Natural killer cell (primary cell): ENCODE measurements around the gene RPL37A. TPM values are rescaled to one million over a fixed set of nuclear protein-coding genes. Genes with fewer than 3 reads are reported as not detected.

Experiments
- ATAC-seq, 3 donors: fragments of 150-1000 bp in 2 of 3; fragments of 200-7000 bp in 1 of 3; cut with Tn5 transposase; 1 replicate in 1 of 3; 2 replicates in 2 of 3; pipeline ENCODE4 v1.10.0; 2021; ENCODE audit warnings: mild to moderate bottlenecking in 2 of 3, moderate library complexity in 2 of 3
- DNase-seq, 2 donors: peaks; one replicate each; pipeline versions ENCODE4 v3.0.0 to v3.0.0-alpha.2; 2013 to 2021; ENCODE audit warnings: mixed read lengths in 1 of 2
- H3K27ac ChIP-seq: one replicate; pipeline ENCODE4 v1.5.1; 2013; ENCODE audit warnings: mild to moderate bottlenecking, low read length
- H3K27me3 ChIP-seq: one replicate; pipeline ENCODE4 v1.6.1; 2013; ENCODE audit warnings: low read length; ENCODE audit not compliant: control insufficient read depth, insufficient read depth
- H3K36me3 ChIP-seq: one replicate; pipeline ENCODE4 v1.6.1; 2013; ENCODE audit warnings: low read length; ENCODE audit not compliant: control insufficient read depth, insufficient read depth
- H3K4me1 ChIP-seq: one replicate; pipeline ENCODE4 v1.6.1; 2013; ENCODE audit warnings: low read length; ENCODE audit not compliant: control insufficient read depth, insufficient read depth
- H3K4me3 ChIP-seq: one replicate; pipeline ENCODE4 v1.5.1; 2013; ENCODE audit warnings: low read length
- H3K9me3 ChIP-seq: one replicate; pipeline ENCODE4 v1.6.1; 2013; ENCODE audit warnings: low read length; ENCODE audit not compliant: control insufficient read depth, insufficient read depth
- H3K27ac Mint-ChIP-seq, 2 donors: one replicate each; pipeline ENCODE4 v1.8.0; 2022; ENCODE audit warnings: mild to moderate bottlenecking in 2 of 2, mixed read lengths in 2 of 2, moderate library complexity in 1 of 2
- H3K27me3 Mint-ChIP-seq, 2 donors: one replicate each; pipeline ENCODE4 v1.8.0; 2022; ENCODE audit warnings: low read depth in 2 of 2, mixed read lengths in 2 of 2
- H3K36me3 Mint-ChIP-seq: one replicate; pipeline ENCODE4 v1.8.0; 2022; ENCODE audit warnings: mixed read lengths
- H3K4me1 Mint-ChIP-seq, 2 donors: one replicate each; pipeline ENCODE4 v1.8.0; 2022; ENCODE audit warnings: mixed read lengths in 2 of 2
- H3K4me3 Mint-ChIP-seq: one replicate; pipeline ENCODE4 v1.8.0; 2022; ENCODE audit warnings: mild to moderate bottlenecking, moderate library complexity, mixed read lengths
- H3K9me3 Mint-ChIP-seq, 2 donors: one replicate each; pipeline ENCODE4 v1.8.0; 2022; ENCODE audit warnings: mixed read lengths in 2 of 2
- WGBS: methylation state at CpG from one replicate; pipeline ENCODE4 v1.1.7; 2013; ENCODE audit warnings: missing lambda C conversion rate; ENCODE audit not compliant: insufficient coverage; 5-methylcytosine and 5-hydroxymethylcytosine counted together
- intact Hi-C: fragments of 100-400 bp; cut with micrococcal nuclease; formaldehyde crosslinking; loops from one replicate; pipeline ENCODE4 v1.14.2; 2022
- total RNA-seq, 4 donors: library from RNA; stranded (reverse); fragments of 120-200 nt in 1 of 4; gene quantifications; one replicate each; pipeline versions ENCODE4 v1.2.3 to v1.2.4, GENCODE V29; 2013 to 2022
- TF ChIP-seq, protein P1 (sequence below): fragments of 200-600 bp; IDR thresholded peaks from one replicate; pipeline ENCODE4 v1.8.0; 2022; ENCODE audit warnings: antibody characterized with exemption

Gene RPL37A
- total RNA-seq, 3 donors from 2014 or later (not counting 1 experiment from before 2014, with no cell fraction given): 1,429 to 1,793 (median 1,744) TPM

DNA sequence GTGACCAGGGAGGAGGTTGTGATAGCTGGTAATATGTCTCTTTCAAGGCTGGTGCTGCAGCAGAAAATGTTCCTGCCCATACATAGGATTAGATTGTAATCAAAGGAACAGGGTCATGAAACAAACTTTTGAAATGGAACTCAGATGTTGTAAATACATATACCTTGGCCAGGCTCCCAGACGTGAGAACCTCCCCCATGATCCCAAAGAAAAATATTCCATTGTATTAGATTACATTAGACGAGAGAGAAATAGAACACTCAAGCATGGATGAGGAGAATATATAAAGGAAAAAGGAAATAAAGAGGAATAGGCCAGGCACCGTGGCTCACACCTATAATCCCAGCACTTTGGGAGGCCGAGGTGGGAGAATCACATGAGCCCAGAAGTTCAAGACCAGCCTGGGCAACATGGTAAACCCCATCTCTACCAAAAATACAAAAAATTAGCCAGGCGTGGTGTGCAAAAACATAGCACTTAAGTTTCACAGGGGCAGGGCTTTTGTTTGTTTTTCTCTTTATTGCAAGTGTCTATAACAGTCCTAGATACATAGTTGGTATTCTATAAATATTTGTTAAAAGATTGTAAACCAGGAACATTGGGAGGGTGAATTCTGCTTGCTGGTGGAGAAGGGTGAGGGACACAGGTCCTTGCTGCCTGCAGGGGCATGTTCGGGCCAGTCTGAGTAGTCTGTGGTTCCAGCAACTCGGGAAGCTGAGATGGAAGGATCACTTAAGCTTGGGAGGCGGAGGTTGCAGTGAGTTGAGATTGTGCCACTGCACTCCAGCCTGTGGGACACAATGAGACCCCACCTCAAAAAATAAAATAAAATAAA, 52.8 kb downstream of the RPL37A start:
- H3K36me3 ChIP-seq: no peaks in the 10 kb centered on the region
- H3K4me1 ChIP-seq: peaks cover 36% of the 10 kb centered on the region
- H3K4me3 ChIP-seq: no peak overlapping the region
- H3K4me3 Mint-ChIP-seq: peak overlapping the region; percentile 28
- peak overlapping the region in 1 of 2 donors; percentile 45 for H3K27ac Mint-ChIP-seq
- intact Hi-C loops: no loop called here
- WGBS: 73% methylated on average over 7 of the region's 8 CpGs
- TF ChIP-seq, protein P1, sequence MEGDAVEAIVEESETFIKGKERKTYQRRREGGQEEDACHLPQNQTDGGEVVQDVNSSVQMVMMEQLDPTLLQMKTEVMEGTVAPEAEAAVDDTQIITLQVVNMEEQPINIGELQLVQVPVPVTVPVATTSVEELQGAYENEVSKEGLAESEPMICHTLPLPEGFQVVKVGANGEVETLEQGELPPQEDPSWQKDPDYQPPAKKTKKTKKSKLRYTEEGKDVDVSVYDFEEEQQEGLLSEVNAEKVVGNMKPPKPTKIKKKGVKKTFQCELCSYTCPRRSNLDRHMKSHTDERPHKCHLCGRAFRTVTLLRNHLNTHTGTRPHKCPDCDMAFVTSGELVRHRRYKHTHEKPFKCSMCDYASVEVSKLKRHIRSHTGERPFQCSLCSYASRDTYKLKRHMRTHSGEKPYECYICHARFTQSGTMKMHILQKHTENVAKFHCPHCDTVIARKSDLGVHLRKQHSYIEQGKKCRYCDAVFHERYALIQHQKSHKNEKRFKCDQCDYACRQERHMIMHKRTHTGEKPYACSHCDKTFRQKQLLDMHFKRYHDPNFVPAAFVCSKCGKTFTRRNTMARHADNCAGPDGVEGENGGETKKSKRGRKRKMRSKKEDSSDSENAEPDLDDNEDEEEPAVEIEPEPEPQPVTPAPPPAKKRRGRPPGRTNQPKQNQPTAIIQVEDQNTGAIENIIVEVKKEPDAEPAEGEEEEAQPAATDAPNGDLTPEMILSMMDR: no peak
- H3K27ac ChIP-seq: no peak overlapping the region
- ATAC-seq (no peak), DNase-seq (no peak)
- H3K9me3 Mint-ChIP-seq: no peaks in the 10 kb centered on the region
- no peaks in the 10 kb centered on the region for H3K27me3 Mint-ChIP-seq
- H3K36me3 Mint-ChIP-seq: no peaks in the 10 kb centered on the region
- H3K27me3 ChIP-seq: no peaks in the 10 kb centered on the region
- no peaks in the 10 kb centered on the region for H3K9me3 ChIP-seq
- peaks cover 60 to 66% of the 10 kb centered on the region in 2 donors for H3K4me1 Mint-ChIP-seq

DNA sequence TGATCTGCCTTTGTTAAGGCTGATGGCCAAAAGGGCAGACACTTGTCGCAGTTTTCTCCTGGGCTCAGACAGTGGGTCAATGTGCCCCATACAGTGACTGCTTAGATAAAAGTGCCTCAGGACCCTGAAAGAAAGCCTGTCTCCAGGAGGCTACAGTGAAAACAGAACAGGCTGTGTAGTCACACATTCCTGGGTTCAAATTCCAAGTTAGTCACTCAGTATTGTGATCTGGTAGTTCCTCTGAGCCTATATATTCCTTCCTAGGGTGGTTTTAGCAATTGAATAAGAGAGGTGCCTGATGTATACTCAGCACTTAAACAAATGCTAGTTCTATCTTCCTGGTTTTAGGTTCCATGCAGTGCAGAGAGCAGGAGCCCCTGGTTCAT, 54.4 kb downstream of the RPL37A start:
- Histone ChIP-seq H3K27ac (no peak overlapping the region), H3K27me3 (no peaks in the 10 kb centered on the region), H3K4me1 (peaks cover 36% of the 10 kb centered on the region), H3K4me3 (no peak overlapping the region), H3K36me3 (no peaks in the 10 kb centered on the region), H3K9me3 (no peaks in the 10 kb centered on the region)
- Mint-ChIP-seq H3K4me3 (peak overlapping the region; percentile 13), H3K9me3 (no peaks in the 10 kb centered on the region), H3K27me3 (no peaks in the 10 kb centered on the region), H3K36me3 (no peaks in the 10 kb centered on the region), H3K27ac (peak overlapping the region in 1 of 2 donors; percentile 81), H3K4me1 (peaks cover 59 to 64% of the 10 kb centered on the region in 2 donors)
- intact Hi-C loops: no loop called here
- no peak for ATAC-seq
- DNase-seq: no peak
- TF ChIP-seq, protein P1: no peak
- WGBS: 94% methylated on average over 1 of the region's 1 CpG

Other genes with a start within 250 kb of the RPL37A start
- gene MARCHF4, start 126.4 kb upstream of the RPL37A start, total RNA-seq: not detected
- 10 to 100 TPM; 18.7 to 25.6 (median 22.8) TPM for gene SMARCAL1, start 86.4 kb upstream of the RPL37A start, total RNA-seq
- gene IGFBP2, start 134.6 kb downstream of the RPL37A start, total RNA-seq: under 1 TPM in 1 of 3 donors, not detected in 2; 0.21 TPM
- gene IGFBP5, start 196.7 kb downstream of the RPL37A start, total RNA-seq: not detected